Endodermal cell (in vitro differentiated cells): Measurements from ENCODE around the gene RPH3AL. TPM values are rescaled to one million over a fixed set of nuclear protein-coding genes. Genes with fewer than 3 reads are reported as not detected.
"Not testable (repeated sequence)": the region's sequence is repeated elsewhere in the genome, so short reads cannot be mapped to it uniquely, and the experiment has no call there.

ENCODE experiments used
- DNase-seq: peaks from one replicate; pipeline ENCODE4 v3.0.0-alpha.2; 2017
- H3K27ac ChIP-seq: 2 replicates; pipeline ENCODE4 v1.5.1; 2013; ENCODE audit warnings: mild to moderate bottlenecking, low read depth, low read length, moderate library complexity
- H3K27me3 ChIP-seq: 2 replicates; pipeline ENCODE4 v1.6.1; 2013; ENCODE audit warnings: mild to moderate bottlenecking, low read length, moderate library complexity; ENCODE audit not compliant: insufficient read depth, control insufficient read depth, poor library complexity, severe bottlenecking
- H3K36me3 ChIP-seq: 2 replicates; pipeline ENCODE4 v1.7.0; 2013; ENCODE audit warnings: mild to moderate bottlenecking, low read length, moderate library complexity; ENCODE audit not compliant: control insufficient read depth, insufficient read depth
- H3K4me1 ChIP-seq: one replicate; pipeline ENCODE4 v1.7.0; 2013; ENCODE audit warnings: low read length; ENCODE audit not compliant: control insufficient read depth, insufficient read depth
- H3K4me3 ChIP-seq: 2 replicates; pipeline ENCODE4 v1.5.1; 2013; ENCODE audit warnings: mild to moderate bottlenecking, low read length, moderate library complexity
- H3K9ac ChIP-seq: 2 replicates; pipeline ENCODE4 v1.6.1; 2013; ENCODE audit warnings: mild to moderate bottlenecking, low read length, moderate library complexity; ENCODE audit not compliant: poor library complexity, severe bottlenecking; ENCODE audit errors: extremely low read depth
- H3K9me3 ChIP-seq: 2 replicates; pipeline ENCODE4 v1.6.1; 2013; ENCODE audit warnings: mild to moderate bottlenecking, low read length, moderate library complexity; ENCODE audit not compliant: control insufficient read depth
- H3K27ac Mint-ChIP-seq: 2 replicates; pipeline ENCODE4 v1.8.0; 2020; ENCODE audit warnings: mixed read lengths
- H3K27me3 Mint-ChIP-seq: 2 replicates; pipeline ENCODE4 v1.8.0; 2021; ENCODE audit warnings: mild to moderate bottlenecking, mixed read lengths; ENCODE audit not compliant: insufficient read depth
- H3K36me3 Mint-ChIP-seq: 2 replicates; pipeline ENCODE4 v1.8.0; 2020; ENCODE audit warnings: low read depth, mixed read lengths
- H3K4me1 Mint-ChIP-seq: 2 replicates; pipeline ENCODE4 v1.8.0; 2020; ENCODE audit warnings: mixed read lengths
- H3K4me3 Mint-ChIP-seq: 2 replicates; pipeline ENCODE4 v1.8.0; 2020; ENCODE audit warnings: mild to moderate bottlenecking, moderate library complexity, mixed read lengths
- H3K9me3 Mint-ChIP-seq: 2 replicates; pipeline ENCODE4 v1.8.0; 2020; ENCODE audit warnings: mild to moderate bottlenecking, mixed read lengths
- WGBS, 2 experiments: methylation state at CpG; one replicate each; pipeline versions ENCODE4 v1.1.5 to v1.1.7; 2013; ENCODE audit warnings: missing lambda C conversion rate in 2 of 2, mixed read lengths in 1 of 2; ENCODE audit not compliant: insufficient coverage in 1 of 2, insufficient read length in 1 of 2; 5-methylcytosine and 5-hydroxymethylcytosine counted together
- total RNA-seq, 2 donors: library from RNA; stranded (reverse); fragmentation: NEBNext Ultra II Directional in 1 of 2; extraction: Animal tissue kit (Norgen Biotek cat#: 25700) in 1 of 2; gene quantifications; 2 replicates in 1 of 2; 3 replicates in 1 of 2; pipeline ENCODE4 v1.2.1, GENCODE V29; 2021
- TF ChIP-seq, protein P1 (sequence below): fragments of 200-600 bp; sonication (generic); conservative IDR thresholded peaks from 2 replicates; pipeline ENCODE4 v1.5.0; 2021; ENCODE audit warnings: antibody characterized with exemption, mild to moderate bottlenecking

Gene RPH3AL
- total RNA-seq, 2 donors from 2014 or later: 14.7 to 16.9 TPM

GRCh38 chr17:366657-367615 is 14.3 kb upstream of the RPH3AL start:
- H3K4me3 Mint-ChIP-seq, H3K27ac Mint-ChIP-seq, H3K9me3 ChIP-seq, DNase-seq, H3K27me3 Mint-ChIP-seq, H3K27me3 ChIP-seq, H3K4me3 ChIP-seq, H3K4me1 ChIP-seq, H3K4me1 Mint-ChIP-seq, H3K27ac ChIP-seq, H3K36me3 ChIP-seq, H3K9ac ChIP-seq: not testable (repeated sequence)
- WGBS, 2 experiments: 86 to 88% methylated on average over 23 to 33 of the region's 33 CpGs
- Mint-ChIP-seq H3K36me3 (peaks cover 31% of the 10 kb centered on the region), H3K9me3 (peaks cover 14% of the 10 kb centered on the region)

DNA sequence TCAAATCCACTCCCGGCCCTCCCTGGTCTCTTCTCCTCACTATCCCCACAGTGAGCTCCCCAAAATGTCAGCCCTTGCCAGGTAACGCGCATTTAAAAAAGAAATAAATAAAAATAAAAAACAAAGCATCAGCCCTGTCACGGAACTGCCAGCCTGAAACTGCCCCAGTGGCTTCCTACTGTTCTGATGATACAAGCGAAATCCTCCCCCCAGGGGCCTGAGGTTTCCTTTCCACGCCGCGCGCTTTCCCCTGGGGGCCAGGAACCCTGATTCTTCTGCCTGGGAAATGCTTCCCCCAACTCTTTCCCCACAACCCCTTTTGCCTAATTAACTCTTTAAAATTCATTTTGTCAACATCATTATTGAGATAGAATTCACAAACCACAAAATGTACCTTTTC is 12.2 kb upstream of the RPH3AL start:
- H3K36me3 ChIP-seq: no peaks in the 10 kb centered on the region
- no peaks in the 10 kb centered on the region for H3K9me3 ChIP-seq
- H3K4me1 Mint-ChIP-seq: no peaks in the 10 kb centered on the region
- DNase-seq: no peak
- H3K9ac ChIP-seq: no peak overlapping the region
- no peaks in the 10 kb centered on the region for H3K27me3 ChIP-seq
- no peak overlapping the region for H3K4me3 ChIP-seq
- H3K27me3 Mint-ChIP-seq: peaks cover 4% of the 10 kb centered on the region
- H3K4me1 ChIP-seq: no peaks in the 10 kb centered on the region
- H3K27ac Mint-ChIP-seq: no peak overlapping the region
- WGBS, 2 experiments: 86 to 92% methylated on average over 4 to 9 of the region's 9 CpGs
- peaks cover 15% of the 10 kb centered on the region for H3K9me3 Mint-ChIP-seq
- peaks cover 27% of the 10 kb centered on the region for H3K36me3 Mint-ChIP-seq
- TF ChIP-seq, protein P1, sequence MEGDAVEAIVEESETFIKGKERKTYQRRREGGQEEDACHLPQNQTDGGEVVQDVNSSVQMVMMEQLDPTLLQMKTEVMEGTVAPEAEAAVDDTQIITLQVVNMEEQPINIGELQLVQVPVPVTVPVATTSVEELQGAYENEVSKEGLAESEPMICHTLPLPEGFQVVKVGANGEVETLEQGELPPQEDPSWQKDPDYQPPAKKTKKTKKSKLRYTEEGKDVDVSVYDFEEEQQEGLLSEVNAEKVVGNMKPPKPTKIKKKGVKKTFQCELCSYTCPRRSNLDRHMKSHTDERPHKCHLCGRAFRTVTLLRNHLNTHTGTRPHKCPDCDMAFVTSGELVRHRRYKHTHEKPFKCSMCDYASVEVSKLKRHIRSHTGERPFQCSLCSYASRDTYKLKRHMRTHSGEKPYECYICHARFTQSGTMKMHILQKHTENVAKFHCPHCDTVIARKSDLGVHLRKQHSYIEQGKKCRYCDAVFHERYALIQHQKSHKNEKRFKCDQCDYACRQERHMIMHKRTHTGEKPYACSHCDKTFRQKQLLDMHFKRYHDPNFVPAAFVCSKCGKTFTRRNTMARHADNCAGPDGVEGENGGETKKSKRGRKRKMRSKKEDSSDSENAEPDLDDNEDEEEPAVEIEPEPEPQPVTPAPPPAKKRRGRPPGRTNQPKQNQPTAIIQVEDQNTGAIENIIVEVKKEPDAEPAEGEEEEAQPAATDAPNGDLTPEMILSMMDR: no peak
- H3K4me3 Mint-ChIP-seq: no peak overlapping the region
- no peak overlapping the region for H3K27ac ChIP-seq

DNA sequence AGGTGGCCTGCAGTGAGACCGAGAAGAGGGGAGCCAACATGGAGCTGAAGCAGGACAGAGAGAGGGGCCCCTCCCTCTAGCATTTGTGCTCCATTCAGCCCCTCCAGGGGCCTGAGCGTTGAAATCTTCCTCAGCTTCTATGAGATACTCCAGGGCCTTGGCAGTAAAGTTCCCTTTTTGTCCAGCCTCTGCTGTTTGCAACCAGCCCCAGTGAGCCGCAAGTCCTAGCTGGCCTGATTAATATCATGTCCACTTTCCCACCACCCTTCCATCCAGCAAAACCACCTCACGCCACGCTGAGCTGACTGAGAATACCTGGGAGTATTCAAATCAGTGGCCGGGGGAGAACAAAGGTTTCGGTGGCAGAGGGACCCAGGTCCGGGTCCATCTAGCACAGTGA is 11.7 kb upstream of the RPH3AL start:
- Mint-ChIP-seq H3K36me3 (peaks cover 23% of the 10 kb centered on the region), H3K27ac (no peak overlapping the region), H3K4me3 (no peak overlapping the region), H3K27me3 (peaks cover 4% of the 10 kb centered on the region), H3K4me1 (no peaks in the 10 kb centered on the region), H3K9me3 (peaks cover 13% of the 10 kb centered on the region)
- Histone ChIP-seq H3K27me3 (no peaks in the 10 kb centered on the region), H3K4me3 (no peak overlapping the region), H3K9me3 (no peaks in the 10 kb centered on the region), H3K9ac (no peak overlapping the region), H3K4me1 (no peaks in the 10 kb centered on the region), H3K36me3 (no peaks in the 10 kb centered on the region), H3K27ac (no peak overlapping the region)
- 82 to 86% methylated on average over 7 to 8 of the region's 8 CpGs for WGBS, 2 experiments
- DNase-seq: no peak
- TF ChIP-seq, protein P1: no peak
